Mucosa of gallbladder (tissue), 1 donor: ENCODE measurements around the gene FAM43B. TPM values are rescaled to one million over a fixed set of nuclear protein-coding genes. Genes with fewer than 3 reads are reported as not detected.
"Not testable (repeated sequence)": the region's sequence is repeated elsewhere in the genome, so short reads cannot be mapped to it uniquely, and the experiment has no call there.

ENCODE experiments used
- DNase-seq: peaks from one replicate; pipeline ENCODE4 v3.0.0-alpha.2; 2020; ENCODE audit warnings: low spot score
- total RNA-seq: library from RNA; stranded (reverse); gene quantifications from one replicate; pipeline ENCODE4 v1.2.1, GENCODE V29; 2021
- donor health status: DM: no; HTN: no; CAD: no.

Gene FAM43B, protein sequence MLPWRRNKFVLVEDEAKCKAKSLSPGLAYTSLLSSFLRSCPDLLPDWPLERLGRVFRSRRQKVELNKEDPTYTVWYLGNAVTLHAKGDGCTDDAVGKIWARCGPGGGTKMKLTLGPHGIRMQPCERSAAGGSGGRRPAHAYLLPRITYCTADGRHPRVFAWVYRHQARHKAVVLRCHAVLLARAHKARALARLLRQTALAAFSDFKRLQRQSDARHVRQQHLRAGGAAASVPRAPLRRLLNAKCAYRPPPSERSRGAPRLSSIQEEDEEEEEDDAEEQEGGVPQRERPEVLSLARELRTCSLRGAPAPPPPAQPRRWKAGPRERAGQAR
- total RNA-seq: 0.52 TPM

DNA sequence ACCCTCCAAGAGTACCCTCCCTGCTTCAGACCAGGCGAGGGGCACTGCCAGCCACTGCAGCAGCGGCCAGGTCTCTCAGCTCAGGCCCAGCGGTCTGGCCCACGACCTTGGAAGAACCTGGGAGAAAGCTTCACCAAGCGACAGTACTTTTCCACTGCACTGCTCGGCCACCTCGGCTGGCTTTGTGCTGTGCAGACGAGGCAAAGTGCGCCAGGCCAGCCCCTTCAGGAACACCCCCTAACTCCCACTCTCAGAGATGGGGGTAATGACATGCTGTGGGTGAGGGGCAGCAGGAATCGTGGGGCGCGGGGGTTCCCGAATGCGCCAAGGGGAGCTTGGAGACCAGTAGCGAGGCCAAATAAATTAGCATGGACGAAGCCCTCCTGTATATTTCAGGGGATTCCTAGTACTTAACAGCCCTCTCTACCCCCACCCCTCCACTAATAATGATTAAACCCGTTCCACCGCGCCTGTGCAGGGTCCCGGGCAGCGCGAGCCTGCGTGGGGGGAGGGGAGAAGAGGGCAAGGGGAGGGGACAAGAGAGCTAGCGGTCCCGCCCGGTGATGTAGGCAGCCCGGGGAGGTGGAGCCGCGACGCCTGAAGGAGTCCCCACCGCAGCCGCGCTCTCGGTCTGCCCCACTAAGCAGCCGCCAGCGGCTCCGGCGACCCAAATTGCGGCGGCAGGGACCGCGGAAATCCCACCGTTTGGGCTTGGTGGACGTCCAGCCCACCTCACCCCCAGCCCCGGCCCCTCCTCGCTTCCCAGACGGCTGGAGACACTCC lies at the start of gene FAM43B:
Gene FAM43B, plus strand, starts transcription at position 629 of the 783 bp plus-strand sequence. CDS start 401 bp downstream, outside the sequence.
- DNase-seq: peak; percentile 20

DNA sequence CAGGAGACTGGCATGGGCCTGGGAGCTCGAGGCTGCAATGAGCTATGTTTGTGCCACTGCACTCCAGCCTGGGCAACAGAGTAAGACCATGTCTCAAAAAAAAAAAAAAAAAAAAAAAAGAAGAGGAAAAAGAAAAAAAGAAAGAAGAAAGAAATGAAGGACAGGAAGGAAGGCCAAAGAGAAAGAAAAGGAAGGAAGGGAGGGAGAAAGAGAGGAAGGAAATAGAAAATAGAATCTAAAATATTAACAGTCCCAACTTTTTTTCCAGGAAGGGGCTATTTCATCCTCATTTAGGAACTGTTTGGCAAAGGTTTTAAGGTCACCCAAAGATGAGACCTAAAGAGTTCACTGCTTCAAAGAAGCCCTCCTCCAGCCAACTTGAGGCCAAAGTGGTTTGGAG lies 46.9 kb upstream of the FAM43B start:
- DNase-seq: no peak

DNA sequence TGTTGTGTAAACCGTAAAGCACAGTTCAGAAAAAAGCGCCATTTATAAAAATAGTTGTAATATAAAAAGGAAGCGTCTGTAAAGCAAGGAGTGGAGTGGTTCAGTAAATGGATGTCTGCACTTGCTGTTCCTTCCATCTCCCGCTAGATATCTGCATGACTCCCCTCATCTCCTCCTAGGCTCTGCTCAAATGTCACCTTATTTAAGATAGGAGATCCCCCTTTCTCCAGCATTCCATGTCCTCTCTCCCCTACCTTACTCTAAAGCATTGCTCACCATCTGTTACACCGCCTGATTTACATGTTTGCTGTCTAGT lies 45.2 kb upstream of the FAM43B start:
- DNase-seq: no peak

DNA sequence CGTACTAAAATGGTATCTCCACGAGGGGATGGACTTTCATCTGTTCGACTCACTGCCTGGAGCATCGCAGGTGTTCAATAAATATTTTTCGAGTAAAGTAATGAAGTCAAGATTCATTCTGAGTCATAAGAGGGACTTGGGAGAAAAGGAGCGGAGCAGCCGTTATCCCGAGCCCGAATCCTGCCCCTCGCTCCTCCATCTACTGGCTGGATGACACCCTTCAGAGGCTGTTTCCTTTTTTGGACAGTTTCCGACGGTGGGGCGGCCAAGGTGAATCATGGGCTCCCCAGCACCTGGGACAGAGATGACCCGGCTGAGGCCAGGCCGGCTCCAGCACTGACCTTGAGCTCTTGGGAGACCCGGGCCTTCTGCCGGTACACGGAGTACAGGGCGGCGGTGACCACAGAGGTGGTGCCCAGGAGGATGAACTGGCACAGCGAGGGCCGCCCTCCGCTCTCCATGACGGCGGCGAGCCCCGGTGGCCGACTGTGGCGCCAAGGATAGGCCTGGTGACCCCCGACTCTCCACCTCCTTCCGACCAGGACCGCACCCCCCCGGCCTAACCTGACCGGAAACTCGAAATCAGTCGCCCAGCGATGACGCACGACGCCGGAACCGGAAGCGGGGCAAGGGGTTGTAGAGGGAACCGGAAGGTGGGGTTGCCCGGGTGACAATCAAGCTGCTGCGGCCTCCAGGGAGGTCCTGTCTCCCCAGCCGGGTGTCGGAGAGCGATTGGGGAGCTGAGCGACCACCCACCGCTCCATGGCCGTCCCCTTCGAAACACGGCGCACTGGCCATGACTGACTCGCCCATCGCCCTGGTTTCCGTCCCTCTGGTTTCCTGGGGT lies 44.6 kb upstream of the FAM43B start, which contains the start of gene MUL1:
Gene MUL1, minus strand, starts transcription at position 588 of the 847 bp plus-strand sequence. Its CDS starts 127 bp downstream, at position 461.
- peak; percentile 95 for DNase-seq

DNA sequence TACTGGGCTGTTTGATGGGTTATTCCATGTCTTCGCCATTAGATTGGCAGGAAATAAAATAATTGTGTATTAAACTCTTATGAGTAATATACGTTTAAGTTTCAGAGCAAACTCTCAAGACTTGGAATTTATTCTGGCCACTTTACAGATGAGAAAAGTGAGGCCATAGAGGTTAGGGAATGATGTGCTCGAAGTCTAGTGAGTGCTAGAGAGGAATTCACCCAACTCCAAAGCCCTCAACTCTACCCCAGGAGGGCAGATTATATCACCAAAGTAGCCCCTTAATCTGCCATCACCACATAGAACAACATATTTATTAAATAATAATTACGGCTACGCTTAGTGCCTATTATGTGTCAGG lies 44.0 kb upstream of the FAM43B start:
- no peak for DNase-seq

DNA sequence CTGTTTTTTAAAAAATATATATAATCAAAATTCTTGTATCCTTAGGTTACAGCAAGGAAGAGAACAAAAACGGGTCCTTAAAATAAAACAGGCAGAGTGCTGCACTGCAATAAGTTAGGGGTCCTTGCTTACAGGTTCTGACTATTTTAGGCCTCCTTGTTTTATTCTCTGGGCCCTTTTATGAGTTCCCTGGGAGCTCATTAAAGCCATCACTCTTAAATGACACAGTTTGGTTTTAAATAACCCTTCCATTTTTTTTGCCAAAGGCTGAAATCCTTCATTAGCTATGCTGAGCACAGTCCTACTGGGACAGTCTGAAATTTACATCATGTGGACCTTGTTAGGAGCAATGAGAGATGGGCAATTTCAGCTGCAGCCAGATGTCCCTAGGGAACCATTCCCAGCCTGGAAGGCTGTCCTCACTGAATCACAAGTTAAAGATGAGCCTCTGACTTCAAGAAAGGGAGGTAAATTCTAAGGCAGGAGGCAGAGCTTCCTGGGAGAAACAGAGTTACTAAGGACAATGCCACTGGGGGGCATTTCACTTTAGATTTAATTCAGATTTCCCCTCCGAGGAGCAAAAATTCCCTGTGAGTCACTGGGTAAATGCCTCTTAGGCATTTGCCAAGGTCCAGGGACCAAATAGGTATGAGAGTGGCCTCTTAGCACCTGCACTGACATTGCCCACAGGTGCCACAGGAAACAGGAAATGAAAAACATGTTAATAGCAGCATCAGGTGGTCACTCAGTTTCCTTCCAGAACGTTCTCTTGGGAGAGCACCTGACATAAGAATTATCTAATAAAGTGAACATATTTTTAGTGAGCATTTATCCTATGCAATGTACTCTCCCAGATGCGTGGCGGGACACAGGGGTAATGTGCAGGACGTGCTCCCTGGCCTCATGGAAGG lies 40.6 kb upstream of the FAM43B start:
- no peak for DNase-seq

DNA sequence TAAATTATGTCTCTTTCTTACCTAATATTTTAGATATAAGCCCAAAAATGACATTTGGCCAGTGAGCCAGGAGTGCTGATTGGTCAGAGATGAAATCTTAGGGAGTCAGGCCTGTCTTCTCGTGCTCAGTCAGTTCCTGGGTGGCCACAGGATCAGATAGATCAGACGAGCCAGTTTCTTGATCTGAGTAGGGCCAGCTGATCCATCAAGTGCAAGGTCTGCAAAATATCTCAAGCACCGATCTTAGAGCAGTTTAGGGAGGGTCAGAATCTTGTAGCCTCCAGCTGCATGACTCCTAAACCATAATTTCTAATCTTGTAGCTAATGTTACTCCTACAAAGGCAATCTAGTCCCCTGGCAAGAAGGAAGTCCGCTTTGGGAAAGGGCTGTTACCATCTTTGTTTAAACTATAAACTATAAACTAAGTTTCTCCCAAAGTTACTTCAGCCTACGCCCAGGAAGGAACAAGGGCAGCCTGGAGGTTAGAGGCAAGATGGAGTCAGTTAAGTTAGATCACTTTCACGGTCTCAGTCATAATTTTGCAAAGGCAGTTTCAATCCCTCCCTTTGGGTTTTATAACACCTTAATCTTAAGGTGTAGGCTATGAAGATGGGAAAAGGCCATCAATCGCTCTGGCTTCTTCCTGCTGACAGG lies 32.6 kb upstream of the FAM43B start:
- not testable (repeated sequence) for DNase-seq

DNA sequence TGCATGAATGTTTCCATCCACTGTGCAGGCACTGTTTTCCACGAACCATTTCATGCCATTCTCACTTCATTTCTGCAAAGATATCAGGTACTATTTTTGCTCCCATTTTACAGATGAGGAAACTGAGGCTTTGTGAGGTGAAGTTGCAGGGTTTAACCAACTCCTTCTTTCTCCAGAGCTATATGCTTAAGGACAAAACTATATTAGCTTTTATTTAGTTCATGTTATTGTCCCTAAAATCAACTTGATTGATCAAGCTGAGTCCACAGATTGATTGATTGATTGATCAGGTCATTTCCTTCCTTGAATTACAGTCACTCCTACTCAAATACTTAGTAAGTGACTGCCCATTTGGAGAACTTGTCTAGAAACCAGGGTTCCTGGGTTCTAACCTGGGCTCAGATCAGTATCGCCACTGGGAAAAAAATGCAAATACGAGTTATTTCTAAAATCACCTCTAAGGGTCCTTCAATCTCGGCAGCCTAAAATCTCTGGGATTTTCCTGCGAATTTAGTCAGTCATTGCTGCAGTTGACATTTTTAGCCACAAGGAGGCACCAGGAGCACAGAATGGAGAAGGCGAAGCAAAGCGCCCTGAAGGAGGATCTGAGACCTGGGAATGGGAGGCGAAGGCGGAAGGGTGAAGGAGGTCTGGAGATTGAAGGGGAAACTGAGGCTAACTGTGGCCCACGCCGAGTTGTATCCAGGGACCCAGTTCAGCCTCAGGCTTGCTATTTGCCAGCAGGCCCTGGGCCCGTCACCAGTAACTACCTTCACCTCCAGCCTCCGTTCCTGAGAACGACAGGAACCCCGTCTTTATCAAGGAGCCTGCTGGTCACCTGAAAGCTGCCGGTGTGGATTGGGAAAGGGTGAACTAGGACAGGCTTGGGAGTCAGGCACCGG lies 30.2 kb upstream of the FAM43B start:
- peak; percentile 79 for DNase-seq

DNA sequence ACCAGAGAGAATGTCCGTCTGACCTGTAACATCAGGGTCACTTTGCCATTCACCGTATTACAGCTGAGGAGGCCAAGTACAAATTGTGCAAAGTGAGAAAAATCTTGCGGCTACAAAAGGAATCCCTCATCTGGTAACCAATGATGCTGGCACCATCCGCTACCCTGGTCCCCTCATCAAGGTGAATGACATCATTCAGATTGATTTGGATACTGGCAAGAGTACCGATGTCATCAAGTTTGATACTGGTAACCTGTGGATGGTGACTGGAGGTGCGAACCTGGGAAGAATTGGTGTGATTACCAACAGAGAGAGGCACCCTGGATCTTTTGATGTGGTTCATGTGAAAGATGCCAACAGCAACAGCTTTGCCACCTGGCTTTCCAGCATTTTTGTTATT lies 26.1 kb upstream of the FAM43B start:
- DNase-seq: no peak

DNA sequence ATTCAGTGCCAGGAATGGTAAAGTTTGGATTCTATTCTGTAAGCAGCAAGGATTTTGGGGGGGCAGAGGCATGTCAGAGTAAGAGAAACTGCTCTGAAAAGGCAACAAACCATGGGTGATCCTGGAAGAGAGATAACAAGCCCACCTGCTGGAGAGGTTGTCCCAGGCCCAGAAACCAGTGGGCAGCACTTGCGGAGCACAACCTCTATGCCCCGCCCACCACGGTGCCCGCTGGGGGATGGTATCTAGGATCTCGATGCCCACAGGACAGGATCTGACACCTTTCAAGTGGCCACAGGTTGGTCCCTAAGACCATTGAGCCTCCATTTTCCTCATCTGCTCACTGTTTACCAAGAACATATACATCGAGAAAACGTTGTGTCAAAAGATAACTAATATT lies 24.2 kb upstream of the FAM43B start:
- DNase-seq: no peak

DNA sequence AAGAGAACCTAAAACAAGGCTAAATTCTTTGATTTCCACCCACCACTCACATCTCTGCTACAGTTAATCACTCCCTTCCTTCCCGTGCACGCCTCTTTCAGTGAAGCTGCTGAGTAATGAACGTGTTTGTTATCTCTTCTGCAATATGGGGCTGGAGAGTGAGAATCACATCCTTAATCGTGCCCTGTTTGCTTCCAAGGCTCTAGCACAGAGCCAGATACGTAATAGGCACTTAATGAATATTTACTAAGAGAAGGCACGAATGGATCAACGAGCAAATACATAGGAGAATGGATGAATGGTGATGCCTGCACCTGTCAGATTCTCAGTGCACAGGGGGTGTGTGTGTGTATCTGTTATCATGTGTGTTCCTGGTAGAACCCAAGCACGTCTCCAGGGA lies 22.1 kb upstream of the FAM43B start:
- DNase-seq: no peak

DNA sequence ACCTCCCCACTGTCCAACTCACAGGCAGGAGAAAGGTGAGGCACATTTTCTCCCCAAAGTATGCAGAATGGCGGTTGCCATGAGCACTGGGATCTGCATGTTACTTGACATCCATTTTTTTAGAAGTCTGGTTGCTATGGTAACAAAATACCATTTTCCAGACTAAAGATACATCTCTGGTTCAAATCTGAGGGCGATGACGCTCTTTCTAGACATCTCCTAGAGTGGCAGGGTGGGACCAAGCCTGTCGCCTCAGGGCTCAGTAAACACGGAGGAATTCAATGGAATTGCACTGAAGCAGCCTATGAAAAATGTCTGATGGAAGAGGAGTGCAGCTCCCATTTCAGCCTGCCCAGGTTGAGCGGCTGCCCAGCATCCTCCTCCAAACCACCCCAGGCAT lies 21.5 kb upstream of the FAM43B start:
- DNase-seq: no peak

DNA sequence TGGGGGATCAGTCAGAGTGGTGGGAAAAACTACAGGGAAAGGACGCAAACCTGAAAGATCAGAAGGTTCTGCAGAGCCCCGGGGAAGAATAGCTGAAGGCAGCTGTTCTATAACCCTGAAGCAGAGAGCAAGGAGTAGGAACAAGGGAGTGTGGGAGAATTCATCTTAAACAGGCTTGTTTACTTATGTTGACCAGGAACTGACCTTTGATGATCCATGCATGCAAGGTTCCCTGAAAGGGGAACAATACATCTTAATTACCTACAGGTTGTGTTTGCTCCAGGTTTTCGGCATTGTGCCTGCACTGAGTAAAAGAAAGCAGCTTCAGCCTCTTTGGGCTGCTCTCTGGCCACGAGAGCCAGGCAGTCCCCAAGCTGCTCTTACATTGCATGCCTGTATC lies 18.7 kb upstream of the FAM43B start:
- no peak for DNase-seq

DNA sequence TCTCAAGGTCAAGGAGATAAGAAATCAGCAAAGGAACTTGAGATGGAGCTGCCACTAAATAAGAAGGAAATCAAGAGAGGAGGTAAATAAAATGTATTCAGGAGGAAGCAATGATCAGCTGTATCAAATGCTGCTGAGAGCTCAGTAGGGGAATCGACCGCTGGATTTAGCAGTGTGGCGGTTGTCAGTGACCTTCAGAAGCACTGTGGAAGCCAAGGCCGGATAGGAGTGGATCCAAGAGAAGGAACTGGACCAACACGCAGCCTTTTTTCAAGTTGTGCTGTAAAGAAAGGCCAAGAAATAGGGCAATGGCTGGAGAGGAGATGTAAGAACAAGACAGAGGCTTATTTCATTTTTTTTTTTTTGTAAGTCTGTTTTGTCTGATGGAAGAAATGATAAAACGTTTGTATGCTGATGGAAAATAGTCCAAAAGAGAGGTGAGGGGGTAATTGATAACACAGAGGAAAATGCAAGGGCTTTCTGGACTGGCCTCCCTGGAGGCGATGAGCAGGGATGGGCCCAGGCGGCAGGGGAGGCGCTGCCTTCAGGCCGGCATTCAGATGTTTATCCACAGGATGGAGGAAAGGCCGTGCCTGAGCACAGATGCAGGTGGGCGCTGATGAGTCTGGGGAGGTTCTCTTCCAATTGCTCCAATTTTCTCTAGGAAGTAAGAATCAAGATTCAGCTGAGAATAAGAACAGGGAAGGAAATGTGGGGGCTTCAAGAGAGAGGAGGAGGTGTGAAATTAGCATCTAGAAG lies 17.5 kb upstream of the FAM43B start:
- no peak for DNase-seq

DNA sequence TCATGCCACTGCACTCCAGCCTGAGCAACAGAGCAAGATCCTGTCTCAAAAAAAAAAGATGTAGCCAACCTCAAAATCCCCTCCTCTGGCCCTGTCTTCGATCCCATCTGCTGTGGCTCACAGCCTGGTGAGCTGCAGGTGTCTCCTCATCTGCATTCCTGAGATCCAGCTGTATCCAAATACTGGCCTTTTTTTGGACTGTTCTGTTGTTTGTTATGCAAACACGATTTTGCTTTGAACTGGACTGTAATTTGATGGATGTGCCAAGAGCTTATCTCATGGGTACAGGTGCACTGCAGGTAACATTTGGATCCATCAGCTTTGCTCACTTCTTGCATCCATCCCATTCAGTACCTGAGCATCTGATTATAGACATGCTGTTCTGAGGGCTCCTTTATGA lies 14.1 kb upstream of the FAM43B start:
- no peak for DNase-seq

DNA sequence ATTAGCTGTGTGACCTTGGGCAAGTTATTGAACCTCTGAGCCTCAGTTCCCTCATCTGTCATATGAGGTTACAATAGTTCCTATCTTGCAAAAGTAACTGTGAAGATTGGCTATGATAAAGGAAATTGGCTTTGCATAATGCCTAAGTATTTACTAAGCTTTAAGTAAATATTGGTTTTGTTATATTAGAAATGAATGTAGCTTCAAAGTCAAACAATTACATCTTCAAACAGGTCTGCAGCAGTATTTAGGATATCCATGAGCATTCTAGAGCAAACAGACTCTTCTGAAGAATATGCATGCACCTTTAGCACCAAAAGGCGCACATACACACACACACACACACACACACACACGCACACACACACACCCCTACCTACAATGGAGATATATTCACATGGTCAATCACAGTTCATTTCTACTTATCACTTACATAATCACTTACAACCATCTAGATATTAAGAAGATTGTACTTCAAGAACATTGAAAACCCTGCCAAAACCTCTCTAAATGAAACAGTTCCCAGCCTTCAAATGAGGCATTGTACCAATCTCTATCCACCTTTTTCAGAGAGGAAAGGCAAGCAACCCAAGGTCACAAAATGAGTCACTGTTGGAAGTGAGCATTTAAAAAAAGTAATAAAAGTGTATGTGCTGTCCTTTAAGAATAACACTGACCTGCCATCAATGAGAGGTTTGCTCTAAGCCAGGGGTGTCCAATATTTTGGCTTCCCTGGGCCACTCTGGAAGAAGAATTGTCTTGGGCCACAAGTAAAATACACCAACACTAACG lies 13.4 kb upstream of the FAM43B start:
- no peak for DNase-seq

DNA sequence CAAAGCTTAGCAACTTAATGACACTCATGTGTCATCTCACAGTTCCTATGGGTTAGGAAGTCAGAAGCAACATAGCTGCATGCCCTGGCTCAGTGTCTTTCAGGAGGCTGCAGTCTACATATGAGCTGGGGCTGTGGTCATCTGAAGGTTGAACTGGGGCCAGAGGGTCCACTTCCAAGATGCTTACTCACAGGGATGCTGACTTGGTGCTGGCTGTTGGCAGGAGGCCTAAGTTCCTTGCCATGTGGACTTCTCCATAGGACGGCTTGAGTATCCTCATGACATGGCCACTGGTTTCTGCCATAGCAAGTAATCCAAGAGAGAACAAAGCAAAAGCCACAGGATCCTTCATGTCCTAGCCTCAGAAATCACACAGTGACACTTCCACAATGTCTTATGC lies 12.1 kb upstream of the FAM43B start:
- DNase-seq: no peak

DNA sequence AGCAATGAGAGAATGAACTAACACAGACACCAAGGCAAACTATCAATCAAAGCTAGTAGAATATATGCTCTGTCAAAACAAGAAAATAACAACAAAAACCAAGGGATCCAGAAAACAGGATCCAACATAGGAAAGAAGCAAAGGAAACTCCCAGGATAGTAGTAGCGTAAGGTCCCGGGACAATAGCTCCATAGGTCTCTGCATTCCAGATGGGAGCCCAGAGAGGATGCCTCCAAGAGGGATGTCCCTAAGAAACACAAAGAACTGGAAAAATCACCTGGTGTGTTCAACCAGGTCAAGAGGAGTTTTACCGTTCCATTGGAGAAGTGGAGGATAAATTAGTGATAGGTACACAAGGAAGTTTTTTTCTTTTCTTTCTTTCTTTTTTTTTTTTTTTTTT lies 5.7 kb upstream of the FAM43B start:
- DNase-seq: no peak
